ENCODE results near the gene CRY2. TPM values are rescaled to one million over a fixed set of nuclear protein-coding genes. Genes with fewer than 3 reads are reported as not detected.
"Not testable (repeated sequence)": the region's sequence is repeated elsewhere in the genome, so short reads cannot be mapped to it uniquely, and the experiment has no call there.

Gene CRY2
- total and polyA plus RNA-seq, 2 experiments from 2014 or later = 28.3 to 50.5 TPM

DNA sequence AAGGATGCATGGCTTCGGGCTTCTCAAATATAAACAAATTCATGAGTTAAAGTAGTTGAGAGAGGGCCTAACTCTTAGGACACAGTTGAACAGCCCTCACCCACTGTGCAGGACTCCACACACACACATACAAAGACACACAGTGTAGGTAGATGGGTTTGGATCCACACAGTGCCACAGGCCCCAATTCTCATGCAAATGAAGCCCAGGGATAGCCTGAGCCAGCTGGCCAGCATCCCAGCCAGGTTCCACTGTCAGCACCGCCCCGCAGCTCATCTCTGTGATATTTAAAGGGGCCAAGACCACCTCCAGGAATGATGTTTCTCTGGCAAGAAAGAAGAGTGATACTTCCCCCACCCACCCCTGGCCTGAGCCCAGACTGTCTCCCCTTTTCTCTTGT is 30.7 kb upstream of the CRY2 start:
- no peaks in the 10 kb centered on the region for H3K9me3 ChIP-seq (ENCODE audit: low read depth)
- TF ChIP-seq CTCF (IDR thresholded peaks at IDR 0.05; ENCODE audit: low read depth, low read length) = no peak
- no peak overlapping the region for H3K4me3 ChIP-seq
- no peak for DNase-seq (ENCODE audit: low read depth in 1 of 2, low spot score in 1 of 2)
- no peak overlapping the region for H3K27ac ChIP-seq
- H3K36me3 ChIP-seq = peaks cover 2% of the 10 kb centered on the region
- H3K4me1 ChIP-seq (ENCODE audit: low read depth) = no peaks in the 10 kb centered on the region
- H3K27me3 ChIP-seq = no peaks in the 10 kb centered on the region

DNA sequence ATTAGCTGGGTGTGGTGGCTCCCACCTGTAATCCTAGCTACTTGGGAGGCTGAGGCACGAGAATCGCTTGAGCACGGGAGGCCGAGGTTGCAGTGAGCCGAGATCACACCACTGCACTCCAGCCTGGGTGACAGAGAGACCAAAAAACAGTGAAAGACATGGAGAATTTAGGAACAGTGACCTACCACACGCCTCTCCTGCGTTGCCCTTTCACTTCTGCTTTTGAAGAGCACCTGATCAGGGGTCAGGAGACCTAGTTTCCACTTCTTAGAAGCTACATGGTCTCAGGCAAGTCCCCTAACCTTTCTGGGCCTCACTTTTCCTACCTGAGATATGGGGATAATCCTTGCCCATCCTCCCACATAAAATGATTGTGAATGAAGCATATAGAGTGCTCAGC is 30.1 kb upstream of the CRY2 start:
- H3K4me1 ChIP-seq (ENCODE audit: low read depth) = no peaks in the 10 kb centered on the region
- no peaks in the 10 kb centered on the region for H3K9me3 ChIP-seq (ENCODE audit: low read depth)
- H3K36me3 ChIP-seq = no peaks in the 10 kb centered on the region
- H3K4me3 ChIP-seq = no peak overlapping the region
- H3K27ac ChIP-seq = no peak overlapping the region
- TF ChIP-seq CTCF (IDR thresholded peaks at IDR 0.05; ENCODE audit: low read depth, low read length) = no peak
- DNase-seq (ENCODE audit: low read depth in 1 of 2, low spot score in 1 of 2) = no peak
- H3K27me3 ChIP-seq = no peaks in the 10 kb centered on the region

DNA sequence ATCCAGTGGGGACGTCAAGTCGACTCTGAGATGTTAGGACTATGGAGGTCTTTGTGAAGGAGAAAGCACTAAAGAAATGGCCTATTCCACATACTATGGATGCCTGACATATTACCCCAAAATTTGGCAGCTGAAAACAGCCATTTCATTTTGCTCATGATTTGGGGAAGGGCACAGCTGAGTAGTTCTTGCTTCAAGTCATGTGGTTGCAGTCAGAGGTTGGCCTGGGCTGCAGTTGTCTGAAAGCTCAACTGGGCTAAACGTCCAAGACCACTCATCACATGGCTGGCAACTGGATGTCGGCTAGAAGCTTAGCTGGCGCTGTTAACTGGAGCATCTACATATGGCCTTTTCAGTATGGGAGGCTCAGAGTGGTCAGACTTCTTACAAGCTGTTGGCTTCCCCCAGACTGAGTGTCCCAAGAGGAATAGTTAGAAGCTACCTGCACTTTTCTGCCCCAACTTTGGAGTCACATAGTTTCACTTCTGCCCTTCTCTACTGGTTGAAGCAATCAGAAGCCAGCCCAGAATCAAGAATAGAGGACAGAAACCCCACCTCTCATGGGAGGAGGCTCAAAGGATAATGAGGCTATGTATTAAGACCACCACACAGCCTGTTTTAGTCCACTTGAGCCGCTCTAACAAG is 28.2 kb upstream of the CRY2 start:
- TF ChIP-seq CTCF (IDR thresholded peaks at IDR 0.05; ENCODE audit: low read depth, low read length) = no peak
- H3K9me3 ChIP-seq (ENCODE audit: low read depth) = no peaks in the 10 kb centered on the region
- DNase-seq (ENCODE audit: low read depth in 1 of 2, low spot score in 1 of 2) = no peak

GRCh38 chr11:45820211-45820857 is 26.9 kb upstream of the CRY2 start:
- no peaks in the 10 kb centered on the region for H3K9me3 ChIP-seq (ENCODE audit: low read depth)
- no peak for TF ChIP-seq CTCF (IDR thresholded peaks at IDR 0.05; ENCODE audit: low read depth, low read length)

More for the DNA sequence above, 28.2 kb upstream of the CRY2 start:
- Histone ChIP-seq H3K27ac (no peak overlapping the region), H3K27me3 (no peaks in the 10 kb centered on the region), H3K4me3 (no peak overlapping the region), H3K4me1 (ENCODE audit: low read depth) (peaks cover 14% of the 10 kb centered on the region), H3K36me3 (no peaks in the 10 kb centered on the region)

DNA sequence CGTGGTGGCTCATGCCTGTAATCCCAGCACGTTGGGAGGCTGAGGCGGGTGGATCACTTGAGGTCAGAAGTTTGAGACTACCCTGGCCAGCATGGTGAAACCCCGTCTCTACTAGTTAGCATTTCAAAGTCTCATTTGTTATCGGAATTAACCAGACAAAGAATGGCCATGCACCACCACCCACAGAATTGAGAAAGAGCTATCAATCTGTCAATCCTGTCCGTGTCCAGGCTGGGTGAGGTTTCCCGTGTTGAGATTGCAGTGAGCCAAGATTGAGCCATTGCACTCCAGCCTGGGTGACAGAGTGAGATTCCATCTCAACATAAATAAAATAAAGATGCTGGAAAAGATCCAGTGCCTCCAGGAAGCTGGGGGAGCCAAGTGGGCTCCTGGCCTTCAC is 20.8 kb upstream of the CRY2 start:
- not testable (repeated sequence) for H3K4me3 ChIP-seq
- peaks cover 16% of the 10 kb centered on the region for H3K4me1 ChIP-seq (ENCODE audit: low read depth)

More at GRCh38 chr11:45820211-45820857, 26.9 kb upstream of the CRY2 start:
- Histone ChIP-seq H3K27ac (no peak overlapping the region), H3K4me1 (ENCODE audit: low read depth) (peaks cover 16% of the 10 kb centered on the region), H3K4me3 (no peak overlapping the region), H3K36me3 (no peaks in the 10 kb centered on the region), H3K27me3 (no peaks in the 10 kb centered on the region)
- no peak for DNase-seq (ENCODE audit: low read depth in 1 of 2, low spot score in 1 of 2)

DNA sequence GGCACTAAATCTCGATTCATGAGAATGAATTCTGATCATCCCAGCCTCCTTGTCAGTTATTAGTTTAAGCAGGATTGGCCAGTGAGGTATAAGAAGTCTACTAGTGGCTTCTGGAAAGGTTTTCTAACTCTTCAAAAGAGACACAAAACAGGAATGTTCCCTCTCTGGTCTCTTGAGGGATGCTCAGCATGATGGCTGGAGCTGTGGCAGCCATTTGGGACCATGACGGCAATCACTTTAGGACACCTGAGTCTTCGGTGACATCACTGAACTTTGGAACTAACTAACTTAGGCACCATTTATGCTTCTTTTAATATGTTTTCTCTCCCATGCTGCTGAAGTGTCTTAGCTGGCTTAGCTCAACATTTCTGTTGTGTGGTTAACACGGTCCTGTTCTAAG is 20.2 kb upstream of the CRY2 start:
- no peak for TF ChIP-seq CTCF (IDR thresholded peaks at IDR 0.05; ENCODE audit: low read depth, low read length)

More for the DNA sequence above, 20.8 kb upstream of the CRY2 start:
- H3K27me3 ChIP-seq; H3K27ac ChIP-seq; DNase-seq (ENCODE audit: low read depth in 1 of 2, low spot score in 1 of 2); H3K9me3 ChIP-seq (ENCODE audit: low read depth); H3K36me3 ChIP-seq: not testable (repeated sequence)

More for the DNA sequence above, 20.2 kb upstream of the CRY2 start:
- Histone ChIP-seq H3K27me3 (no peaks in the 10 kb centered on the region), H3K27ac (no peak overlapping the region), H3K9me3 (ENCODE audit: low read depth) (no peaks in the 10 kb centered on the region), H3K36me3 (no peaks in the 10 kb centered on the region), H3K4me1 (ENCODE audit: low read depth) (peaks cover 16% of the 10 kb centered on the region), H3K4me3 (no peak overlapping the region)
- DNase-seq (ENCODE audit: low read depth in 1 of 2, low spot score in 1 of 2) = no peak
